ENCODE results near the gene CCDC188. TPM values are rescaled to one million over a fixed set of nuclear protein-coding genes. Genes with fewer than 3 reads are reported as not detected.

CCDC188 gene
- total RNA-seq, 1 donor from 2014 or later, result not detected

DNA sequence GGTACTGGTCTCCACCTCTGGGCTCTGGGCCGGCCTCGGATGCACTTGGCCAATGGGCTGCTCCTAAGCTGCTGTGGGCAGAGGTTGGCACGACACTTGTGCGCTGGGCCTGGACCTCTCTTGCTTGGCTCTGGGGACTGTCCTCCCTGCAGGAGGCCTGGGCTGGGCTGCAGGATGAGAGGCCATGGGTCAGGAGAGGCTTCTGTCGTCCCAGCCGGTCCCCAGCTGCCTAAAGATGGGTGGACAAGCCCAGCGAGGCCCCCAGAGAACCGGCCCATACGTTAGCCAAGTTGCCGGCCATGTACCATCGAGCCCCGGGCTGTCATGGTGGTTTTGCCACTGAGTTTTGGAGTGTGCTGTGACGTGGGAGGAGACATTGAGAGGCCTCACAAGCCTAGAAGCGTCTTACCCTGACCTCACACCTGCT, 1.6 kb upstream of the CCDC188 start:
- Histone ChIP-seq H4K20me1 (ENCODE audit: insufficient read depth, low read length) (peaks cover 3% of the 10 kb centered on the region), H3K4me3 (ENCODE audit: insufficient read depth, low read depth, low read length) (no peak overlapping the region), H3K4me2 (ENCODE audit: low read length) (no peak overlapping the region), H3K4me1 (ENCODE audit: insufficient read depth, low read length) (no peaks in the 10 kb centered on the region), H3K36me3 (ENCODE audit: insufficient read depth, low read length) (no peaks in the 10 kb centered on the region), H3K79me2 (ENCODE audit: insufficient read depth, low read length) (no peaks in the 10 kb centered on the region), H3K27me3 (ENCODE audit: insufficient read depth, low read length) (no peaks in the 10 kb centered on the region), H3K9me3 (ENCODE audit: insufficient read depth, low read depth, low read length) (no peaks in the 10 kb centered on the region), H3K27ac (ENCODE audit: low read depth, low read length) (no peak overlapping the region), H2AFZ (ENCODE audit: low read depth, low read length) (no peak overlapping the region), H3K9ac (ENCODE audit: low read length) (no peak overlapping the region)
- DNase-seq (ENCODE audit: low read depth), result no peak
- H3K4me3 Mint-ChIP-seq (ENCODE audit: unreplicated experiment), result no peak overlapping the region
- no peak overlapping the region for H3K27ac Mint-ChIP-seq (ENCODE audit: unreplicated experiment)
- H3K4me1 Mint-ChIP-seq (ENCODE audit: low read depth, unreplicated experiment), result no peaks in the 10 kb centered on the region
- FAIRE-seq, result no peak
- H3K9me3 Mint-ChIP-seq (ENCODE audit: unreplicated experiment), result no peaks in the 10 kb centered on the region
- peaks cover 2% of the 10 kb centered on the region for H3K27me3 Mint-ChIP-seq (ENCODE audit: low read depth, unreplicated experiment)
- H3K36me3 Mint-ChIP-seq (ENCODE audit: low read depth, unreplicated experiment), result no peaks in the 10 kb centered on the region
- no peak for TF ChIP-seq EZH2 (IDR thresholded peaks at IDR 0.05; ENCODE audit: insufficient read depth, low read length)
- TF ChIP-seq, protein P1, sequence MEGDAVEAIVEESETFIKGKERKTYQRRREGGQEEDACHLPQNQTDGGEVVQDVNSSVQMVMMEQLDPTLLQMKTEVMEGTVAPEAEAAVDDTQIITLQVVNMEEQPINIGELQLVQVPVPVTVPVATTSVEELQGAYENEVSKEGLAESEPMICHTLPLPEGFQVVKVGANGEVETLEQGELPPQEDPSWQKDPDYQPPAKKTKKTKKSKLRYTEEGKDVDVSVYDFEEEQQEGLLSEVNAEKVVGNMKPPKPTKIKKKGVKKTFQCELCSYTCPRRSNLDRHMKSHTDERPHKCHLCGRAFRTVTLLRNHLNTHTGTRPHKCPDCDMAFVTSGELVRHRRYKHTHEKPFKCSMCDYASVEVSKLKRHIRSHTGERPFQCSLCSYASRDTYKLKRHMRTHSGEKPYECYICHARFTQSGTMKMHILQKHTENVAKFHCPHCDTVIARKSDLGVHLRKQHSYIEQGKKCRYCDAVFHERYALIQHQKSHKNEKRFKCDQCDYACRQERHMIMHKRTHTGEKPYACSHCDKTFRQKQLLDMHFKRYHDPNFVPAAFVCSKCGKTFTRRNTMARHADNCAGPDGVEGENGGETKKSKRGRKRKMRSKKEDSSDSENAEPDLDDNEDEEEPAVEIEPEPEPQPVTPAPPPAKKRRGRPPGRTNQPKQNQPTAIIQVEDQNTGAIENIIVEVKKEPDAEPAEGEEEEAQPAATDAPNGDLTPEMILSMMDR (IDR thresholded peaks at IDR 0.05; ENCODE audit: insufficient read depth, low read depth, low read length), result no peak

DNA sequence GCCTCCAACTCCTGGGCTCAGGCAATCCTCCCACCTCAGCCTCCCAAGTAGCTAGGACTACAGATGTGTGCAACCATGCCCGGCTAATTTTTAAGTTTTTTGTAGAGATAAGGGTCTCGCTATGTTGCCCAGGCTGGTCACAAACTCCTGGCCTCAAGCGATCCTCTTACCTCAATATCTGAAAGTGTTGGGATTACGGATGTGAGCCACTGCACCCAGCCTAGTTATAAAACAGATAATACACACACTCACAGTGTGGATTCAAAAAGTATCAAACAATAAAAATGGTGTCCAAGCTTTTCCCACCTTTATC, 377 bp upstream of the CCDC188 start:
- Mint-ChIP-seq H3K27me3 (ENCODE audit: low read depth, unreplicated experiment) (peaks cover 2% of the 10 kb centered on the region), H3K9me3 (ENCODE audit: unreplicated experiment) (no peaks in the 10 kb centered on the region), H3K36me3 (ENCODE audit: low read depth, unreplicated experiment) (peaks cover 3% of the 10 kb centered on the region), H3K27ac (ENCODE audit: unreplicated experiment) (peak overlapping the region; percentile 7), H3K4me1 (ENCODE audit: low read depth, unreplicated experiment) (peaks cover 4% of the 10 kb centered on the region), H3K4me3 (ENCODE audit: unreplicated experiment) (no peak overlapping the region)
- H2AFZ ChIP-seq (ENCODE audit: low read depth, low read length), result no peak overlapping the region
- no peaks in the 10 kb centered on the region for H3K9me3 ChIP-seq (ENCODE audit: insufficient read depth, low read depth, low read length)
- peaks cover 3% of the 10 kb centered on the region for H4K20me1 ChIP-seq (ENCODE audit: insufficient read depth, low read length)
- H3K4me1 ChIP-seq (ENCODE audit: insufficient read depth, low read length), result no peaks in the 10 kb centered on the region
- no peak overlapping the region for H3K4me3 ChIP-seq (ENCODE audit: insufficient read depth, low read depth, low read length)
- H3K79me2 ChIP-seq (ENCODE audit: insufficient read depth, low read length), result no peaks in the 10 kb centered on the region
- TF ChIP-seq, protein P1 (IDR thresholded peaks at IDR 0.05; ENCODE audit: insufficient read depth, low read depth, low read length), result no peak
- DNase-seq (ENCODE audit: low read depth), result no peak
- no peak for FAIRE-seq
- H3K27ac ChIP-seq (ENCODE audit: low read depth, low read length), result no peak overlapping the region
- H3K36me3 ChIP-seq (ENCODE audit: insufficient read depth, low read length), result no peaks in the 10 kb centered on the region
- H3K4me2 ChIP-seq (ENCODE audit: low read length), result no peak overlapping the region
- H3K27me3 ChIP-seq (ENCODE audit: insufficient read depth, low read length), result no peaks in the 10 kb centered on the region
- H3K9ac ChIP-seq (ENCODE audit: low read length), result no peak overlapping the region

DNA sequence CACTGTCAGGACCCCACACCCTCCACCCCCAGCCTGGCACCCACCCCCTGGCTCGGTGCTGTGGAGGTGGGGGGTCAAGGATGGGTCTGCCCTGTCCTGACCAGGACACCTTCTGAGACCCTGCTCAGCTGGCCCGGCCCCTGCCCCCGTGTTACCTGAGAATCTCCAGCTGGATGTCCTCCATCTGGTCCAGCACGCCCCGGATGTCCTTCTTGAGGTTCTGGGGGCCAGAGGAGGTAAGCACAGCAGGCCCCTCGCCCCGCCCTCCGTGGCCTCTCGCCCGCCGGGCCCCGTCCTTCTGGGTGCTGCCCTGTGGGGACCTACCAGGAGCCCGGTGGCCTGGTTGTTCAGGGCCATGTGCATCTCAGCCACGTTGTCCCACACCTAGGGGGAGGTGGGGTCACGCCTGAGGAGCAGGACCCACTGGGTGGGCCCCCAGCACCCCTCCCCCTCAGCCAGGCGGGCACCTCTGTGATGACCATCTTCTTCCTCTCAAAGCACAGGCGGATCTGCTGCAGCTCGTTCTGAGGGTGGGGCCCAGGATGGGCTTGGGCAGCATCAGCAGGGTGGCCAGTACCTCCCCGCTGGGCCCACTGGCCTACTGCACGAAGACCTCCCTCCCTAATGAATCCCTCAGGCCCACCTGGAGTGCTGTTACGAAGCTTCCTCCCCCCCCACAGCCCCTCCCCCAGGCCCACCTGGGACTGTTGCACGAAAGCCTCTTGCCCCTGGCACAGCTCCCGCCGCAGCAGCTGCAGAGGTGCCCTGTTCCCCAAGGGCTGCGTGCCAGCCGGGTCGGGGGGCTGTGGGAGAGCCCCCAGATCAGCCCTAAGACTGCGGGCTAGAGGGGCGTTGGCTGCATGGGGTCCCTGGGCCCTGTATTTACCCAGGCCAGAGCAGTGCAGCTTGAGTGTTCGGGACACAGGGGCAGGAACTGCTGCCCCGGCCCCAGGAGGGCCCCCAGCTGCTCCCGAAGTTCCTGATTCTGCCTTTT, 1.3 kb downstream of the CCDC188 start:
- H3K27ac ChIP-seq (ENCODE audit: low read depth, low read length), result no peak overlapping the region
- no peaks in the 10 kb centered on the region for H3K9me3 ChIP-seq (ENCODE audit: insufficient read depth, low read depth, low read length)
- no peak overlapping the region for H3K9ac ChIP-seq (ENCODE audit: low read length)
- H2AFZ ChIP-seq (ENCODE audit: low read depth, low read length), result no peak overlapping the region
- no peaks in the 10 kb centered on the region for H3K79me2 ChIP-seq (ENCODE audit: insufficient read depth, low read length)
- Mint-ChIP-seq H3K9me3 (ENCODE audit: unreplicated experiment) (no peaks in the 10 kb centered on the region), H3K36me3 (ENCODE audit: low read depth, unreplicated experiment) (peaks cover 3% of the 10 kb centered on the region), H3K27me3 (ENCODE audit: low read depth, unreplicated experiment) (peaks cover 2% of the 10 kb centered on the region), H3K4me3 (ENCODE audit: unreplicated experiment) (no peak overlapping the region), H3K27ac (ENCODE audit: unreplicated experiment) (no peak overlapping the region), H3K4me1 (ENCODE audit: low read depth, unreplicated experiment) (peaks cover 4% of the 10 kb centered on the region)
- no peaks in the 10 kb centered on the region for H3K4me1 ChIP-seq (ENCODE audit: insufficient read depth, low read length)
- no peak for TF ChIP-seq EZH2 (IDR thresholded peaks at IDR 0.05; ENCODE audit: insufficient read depth, low read length)
- TF ChIP-seq, protein P1 (IDR thresholded peaks at IDR 0.05; ENCODE audit: insufficient read depth, low read depth, low read length), result no peak
- DNase-seq (ENCODE audit: low read depth) (no peak), FAIRE-seq (no peak)
- no peaks in the 10 kb centered on the region for H3K36me3 ChIP-seq (ENCODE audit: insufficient read depth, low read length)
- H3K27me3 ChIP-seq (ENCODE audit: insufficient read depth, low read length), result no peaks in the 10 kb centered on the region
- peaks cover 3% of the 10 kb centered on the region for H4K20me1 ChIP-seq (ENCODE audit: insufficient read depth, low read length)
- no peak overlapping the region for H3K4me2 ChIP-seq (ENCODE audit: low read length)
- no peak overlapping the region for H3K4me3 ChIP-seq (ENCODE audit: insufficient read depth, low read depth, low read length)
